HCT116 (cell line): ENCODE data around the gene ALDH1A2.

ENCODE experiments used
- EZH2 ChIP-seq: fragments of 200-600 bp; sonication (generic); IDR thresholded peaks from 2 replicates; pipeline ENCODE4 v1.6.1; 2017; ENCODE audit warnings: antibody characterized with exemption, mixed run types
- POLR2AphosphoS5 ChIP-seq: IDR thresholded peaks from 2 replicates; pipeline ENCODE4 v1.6.1; 2011; ENCODE audit warnings: mild to moderate bottlenecking, low read depth, low read length, moderate library complexity
- RAD21 ChIP-seq: IDR thresholded peaks from 2 replicates; pipeline ENCODE4 v1.6.1; 2012; ENCODE audit warnings: low read depth, mild to moderate bottlenecking
- REST ChIP-seq: IDR thresholded peaks from 2 replicates; pipeline ENCODE4 v1.6.1; 2012; ENCODE audit warnings: low read depth
- YY1 ChIP-seq: IDR thresholded peaks from 2 replicates; pipeline ENCODE4 v1.6.1; 2011; ENCODE audit warnings: low read length, low read depth, moderate library complexity, mild to moderate bottlenecking; ENCODE audit not compliant: insufficient replicate concordance; ENCODE audit errors: extremely low read depth
- TF ChIP-seq, protein P1 (sequence below), 3 experiments: fragments of 200-600 bp in 1 of 3; sonication (generic) in 1 of 3; IDR thresholded peaks in 2 of 3; conservative IDR thresholded peaks in 1 of 3; 2 replicates each; pipeline ENCODE4 v1.5.1; 2012 to 2017; ENCODE audit warnings: low read depth in 2 of 3, low read length in 2 of 3, antibody characterized with exemption in 1 of 3, borderline replicate concordance in 1 of 3, control low read depth in 1 of 3, mild to moderate bottlenecking in 1 of 3, mixed read lengths in 1 of 3, mixed run types in 1 of 3, moderate library complexity in 1 of 3; ENCODE audit not compliant: insufficient read depth in 1 of 3

GRCh38 chr15:58062175-58062574, 3.3 kb downstream of the ALDH1A2 start:
- TF ChIP-seq EZH2, result no peak
- no peak for TF ChIP-seq REST
- no peak for TF ChIP-seq YY1
- TF ChIP-seq POLR2AphosphoS5, result no peak
- TF ChIP-seq, protein P1, sequence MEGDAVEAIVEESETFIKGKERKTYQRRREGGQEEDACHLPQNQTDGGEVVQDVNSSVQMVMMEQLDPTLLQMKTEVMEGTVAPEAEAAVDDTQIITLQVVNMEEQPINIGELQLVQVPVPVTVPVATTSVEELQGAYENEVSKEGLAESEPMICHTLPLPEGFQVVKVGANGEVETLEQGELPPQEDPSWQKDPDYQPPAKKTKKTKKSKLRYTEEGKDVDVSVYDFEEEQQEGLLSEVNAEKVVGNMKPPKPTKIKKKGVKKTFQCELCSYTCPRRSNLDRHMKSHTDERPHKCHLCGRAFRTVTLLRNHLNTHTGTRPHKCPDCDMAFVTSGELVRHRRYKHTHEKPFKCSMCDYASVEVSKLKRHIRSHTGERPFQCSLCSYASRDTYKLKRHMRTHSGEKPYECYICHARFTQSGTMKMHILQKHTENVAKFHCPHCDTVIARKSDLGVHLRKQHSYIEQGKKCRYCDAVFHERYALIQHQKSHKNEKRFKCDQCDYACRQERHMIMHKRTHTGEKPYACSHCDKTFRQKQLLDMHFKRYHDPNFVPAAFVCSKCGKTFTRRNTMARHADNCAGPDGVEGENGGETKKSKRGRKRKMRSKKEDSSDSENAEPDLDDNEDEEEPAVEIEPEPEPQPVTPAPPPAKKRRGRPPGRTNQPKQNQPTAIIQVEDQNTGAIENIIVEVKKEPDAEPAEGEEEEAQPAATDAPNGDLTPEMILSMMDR (IDR thresholded peaks at IDR 0.05 in 2 of 3, conservative IDR thresholded peaks at IDR 0.05 in 1 of 3; ENCODE audit: borderline replicate concordance in 1 of 3, insufficient read depth in 1 of 3, low read depth in 2 of 3, low read length in 2 of 3), result no peak
- no peak for TF ChIP-seq RAD21
